GM19463 (cell line): ENCODE data around the gene WNT16.

Experiments
- ATAC-seq: cut with Tn5 transposase; IDR thresholded peaks from one replicate; pipeline ENCODE4 v1.9.1; 2021; ENCODE audit warnings: mild to moderate bottlenecking, moderate library complexity; ENCODE audit not compliant: unreplicated experiment

The WNT16 gene

GRCh38 chr7:121390109-121390508 lies 61.3 kb downstream of the WNT16 start:
- ATAC-seq = no peak

GRCh38 chr7:121390617-121391016 lies 61.8 kb downstream of the WNT16 start:
- no peak for ATAC-seq
